Astrocyte (in vitro differentiated cells and primary cell): ENCODE measurements around the gene ABCF2. TPM values are rescaled to one million over a fixed set of nuclear protein-coding genes. Genes with fewer than 3 reads are reported as not detected.

Source experiments
- DNase-seq: peaks from one replicate; pipeline ENCODE4 v3.0.0-alpha.2; 2010; ENCODE audit warnings: low read depth
- FAIRE-seq: peaks from 2 replicates; lab custom pipeline; 2011; peaks lifted over from hg19 to GRCh38; lab: Jason Lieb, UNC
- H2AFZ ChIP-seq: 2 replicates; pipeline ENCODE4 v1.6.0; 2012; ENCODE audit warnings: low read depth, low read length, inconsistent platforms
- H3K27ac ChIP-seq: 2 replicates; pipeline ENCODE4 v1.5.1; 2011; ENCODE audit warnings: low read depth, low read length, inconsistent platforms
- H3K27me3 ChIP-seq: 2 replicates; pipeline ENCODE4 v1.6.0; 2011; ENCODE audit warnings: low read length, inconsistent platforms; ENCODE audit not compliant: insufficient read depth
- H3K36me3 ChIP-seq: 2 replicates; pipeline ENCODE4 v1.5.1; 2011; ENCODE audit warnings: low read length, inconsistent platforms; ENCODE audit not compliant: insufficient read depth
- H3K4me1 ChIP-seq: 2 replicates; pipeline ENCODE4 v1.5.1; 2011; ENCODE audit warnings: low read length, inconsistent platforms; ENCODE audit not compliant: insufficient read depth
- H3K4me2 ChIP-seq: 2 replicates; pipeline ENCODE4 v1.6.0; 2012; ENCODE audit warnings: low read length, inconsistent platforms
- H3K4me3 ChIP-seq: 2 replicates; pipeline ENCODE4 v1.5.1; 2011; ENCODE audit warnings: low read depth, mild to moderate bottlenecking, low read length, inconsistent platforms; ENCODE audit not compliant: insufficient read depth
- H3K79me2 ChIP-seq: 2 replicates; pipeline ENCODE4 v1.6.0; 2012; ENCODE audit warnings: mild to moderate bottlenecking, low read length, inconsistent platforms; ENCODE audit not compliant: insufficient read depth
- H3K9ac ChIP-seq: 2 replicates; pipeline ENCODE4 v1.6.0; 2012; ENCODE audit warnings: mild to moderate bottlenecking, low read length, inconsistent platforms
- H3K9me3 ChIP-seq: 2 replicates; pipeline ENCODE4 v1.5.1; 2012; ENCODE audit warnings: low read depth, mild to moderate bottlenecking, low read length, inconsistent platforms; ENCODE audit not compliant: insufficient read depth
- H4K20me1 ChIP-seq: 2 replicates; pipeline ENCODE4 v1.6.0; 2012; ENCODE audit warnings: low read length, inconsistent platforms; ENCODE audit not compliant: insufficient read depth
- H3K27ac Mint-ChIP-seq: one replicate; pipeline ENCODE4 v1.8.0; 2021; ENCODE audit warnings: mild to moderate bottlenecking, mixed read lengths; ENCODE audit not compliant: unreplicated experiment
- H3K27me3 Mint-ChIP-seq: one replicate; pipeline ENCODE4 v1.8.0; 2021; ENCODE audit warnings: low read depth, mixed read lengths; ENCODE audit not compliant: unreplicated experiment
- H3K36me3 Mint-ChIP-seq: one replicate; pipeline ENCODE4 v1.8.0; 2021; ENCODE audit warnings: low read depth, mixed read lengths; ENCODE audit not compliant: unreplicated experiment
- H3K4me1 Mint-ChIP-seq: one replicate; pipeline ENCODE4 v1.8.0; 2021; ENCODE audit warnings: low read depth, mixed read lengths; ENCODE audit not compliant: unreplicated experiment
- H3K4me3 Mint-ChIP-seq: one replicate; pipeline ENCODE4 v1.8.0; 2021; ENCODE audit warnings: mild to moderate bottlenecking, moderate library complexity, mixed read lengths; ENCODE audit not compliant: unreplicated experiment
- H3K9me3 Mint-ChIP-seq: one replicate; pipeline ENCODE4 v1.8.0; 2021; ENCODE audit warnings: mild to moderate bottlenecking, mixed read lengths; ENCODE audit not compliant: unreplicated experiment
- EZH2 ChIP-seq: IDR thresholded peaks from 2 replicates; pipeline ENCODE4 v1.6.1; 2012; ENCODE audit warnings: mild to moderate bottlenecking, low read length, inconsistent platforms; ENCODE audit not compliant: insufficient read depth
- total RNA-seq: library from RNA; stranded (reverse); gene quantifications from 2 replicates; pipeline ENCODE4 v1.2.1, GENCODE V29; 2021
- TF ChIP-seq, protein P1 (sequence below): IDR thresholded peaks from 2 replicates; pipeline ENCODE4 v1.5.1; 2011; ENCODE audit warnings: low read depth, mild to moderate bottlenecking, inconsistent platforms, low read length, moderate library complexity; ENCODE audit not compliant: insufficient read depth

The ABCF2 gene
- total RNA-seq, 1 donor from 2014 or later: 53.2 TPM

- Mint-ChIP-seq H3K9me3 (no peaks in the 10 kb centered on the region), H3K4me3 (peak within 1 kb of the TSS; percentile 100), H3K36me3 (peaks cover 10% of the 10 kb centered on the region), H3K27me3 (no peaks in the 10 kb centered on the region), H3K27ac (peak within 1 kb of the TSS; percentile 100), H3K4me1 (peaks cover 26% of the 10 kb centered on the region)
- Histone ChIP-seq H3K27me3 (no peaks in the 10 kb centered on the region), H3K79me2 (peaks cover 55% of the 10 kb centered on the region), H3K4me1 (peaks cover 27% of the 10 kb centered on the region), H3K36me3 (peaks cover 16% of the 10 kb centered on the region), H3K4me2 (peak within 1 kb of the TSS; percentile 94), H2AFZ (peak within 1 kb of the TSS; percentile 90), H3K4me3 (peak within 1 kb of the TSS; percentile 93), H4K20me1 (peaks cover 43% of the 10 kb centered on the region), H3K9me3 (no peaks in the 10 kb centered on the region), H3K9ac (peak within 1 kb of the TSS; percentile 97), H3K27ac (peak within 1 kb of the TSS; percentile 95)
- FAIRE-seq (no peak), DNase-seq (peak; percentile 80)
- no peak for TF ChIP-seq EZH2
- TF ChIP-seq, protein P1, sequence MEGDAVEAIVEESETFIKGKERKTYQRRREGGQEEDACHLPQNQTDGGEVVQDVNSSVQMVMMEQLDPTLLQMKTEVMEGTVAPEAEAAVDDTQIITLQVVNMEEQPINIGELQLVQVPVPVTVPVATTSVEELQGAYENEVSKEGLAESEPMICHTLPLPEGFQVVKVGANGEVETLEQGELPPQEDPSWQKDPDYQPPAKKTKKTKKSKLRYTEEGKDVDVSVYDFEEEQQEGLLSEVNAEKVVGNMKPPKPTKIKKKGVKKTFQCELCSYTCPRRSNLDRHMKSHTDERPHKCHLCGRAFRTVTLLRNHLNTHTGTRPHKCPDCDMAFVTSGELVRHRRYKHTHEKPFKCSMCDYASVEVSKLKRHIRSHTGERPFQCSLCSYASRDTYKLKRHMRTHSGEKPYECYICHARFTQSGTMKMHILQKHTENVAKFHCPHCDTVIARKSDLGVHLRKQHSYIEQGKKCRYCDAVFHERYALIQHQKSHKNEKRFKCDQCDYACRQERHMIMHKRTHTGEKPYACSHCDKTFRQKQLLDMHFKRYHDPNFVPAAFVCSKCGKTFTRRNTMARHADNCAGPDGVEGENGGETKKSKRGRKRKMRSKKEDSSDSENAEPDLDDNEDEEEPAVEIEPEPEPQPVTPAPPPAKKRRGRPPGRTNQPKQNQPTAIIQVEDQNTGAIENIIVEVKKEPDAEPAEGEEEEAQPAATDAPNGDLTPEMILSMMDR: no peak
These were observed 5.3 kb upstream of the ABCF2 start, which contains the start of gene CHPF2 for GRCh38 chr7:151232091-151232916. Gene CHPF2 (plus strand): TSS chr7:151232483. CDS start chr7:151234012, 1,529 bp downstream.

DNA sequence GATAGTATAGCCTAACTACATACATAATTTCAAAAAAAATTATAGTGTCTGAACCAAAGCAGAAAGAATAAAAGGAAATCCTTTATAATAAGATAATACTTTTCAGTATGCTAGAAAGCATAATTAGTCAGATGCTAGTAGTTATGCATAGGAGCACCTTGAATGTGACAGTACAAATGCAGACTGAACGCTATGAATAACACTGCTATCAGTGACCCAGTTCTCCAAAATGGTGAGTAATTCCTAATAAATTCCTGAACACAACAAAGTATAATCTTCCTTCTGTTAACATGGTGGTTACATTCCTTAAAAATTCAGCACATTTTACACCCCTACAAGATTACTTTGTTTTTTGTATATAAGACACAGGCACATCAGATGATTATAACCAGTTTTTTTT, 4.1 kb upstream of the ABCF2 start:
- peaks cover 22% of the 10 kb centered on the region for H3K4me1 Mint-ChIP-seq
- Histone ChIP-seq H3K36me3 (peaks cover 6% of the 10 kb centered on the region), H3K27ac (no peak overlapping the region), H3K9me3 (no peaks in the 10 kb centered on the region), H3K79me2 (peaks cover 50% of the 10 kb centered on the region), H3K27me3 (no peaks in the 10 kb centered on the region), H3K4me2 (peak overlapping the region; percentile 94), H3K4me3 (no peak overlapping the region), H4K20me1 (peaks cover 34% of the 10 kb centered on the region), H3K9ac (no peak overlapping the region), H2AFZ (no peak overlapping the region), H3K4me1 (peaks cover 32% of the 10 kb centered on the region)
- no peak for DNase-seq
- H3K9me3 Mint-ChIP-seq: no peaks in the 10 kb centered on the region
- TF ChIP-seq, protein P1: no peak
- TF ChIP-seq EZH2: no peak
- peaks cover 6% of the 10 kb centered on the region for H3K36me3 Mint-ChIP-seq
- FAIRE-seq: no peak
- H3K27me3 Mint-ChIP-seq: no peaks in the 10 kb centered on the region
- peak overlapping the region; percentile 96 for H3K4me3 Mint-ChIP-seq
- no peak overlapping the region for H3K27ac Mint-ChIP-seq

- H3K79me2 ChIP-seq: peaks cover 49% of the 10 kb centered on the region
- no peaks in the 10 kb centered on the region for H3K27me3 Mint-ChIP-seq
- peaks cover 32% of the 10 kb centered on the region for H3K4me1 ChIP-seq
- TF ChIP-seq EZH2: no peak
- TF ChIP-seq, protein P1: no peak
- no peak overlapping the region for H3K27ac Mint-ChIP-seq
- peaks cover 24% of the 10 kb centered on the region for H3K4me1 Mint-ChIP-seq
- H3K4me3 ChIP-seq: no peak overlapping the region
- H2AFZ ChIP-seq: no peak overlapping the region
- peaks cover 34% of the 10 kb centered on the region for H4K20me1 ChIP-seq
- H3K27me3 ChIP-seq: no peaks in the 10 kb centered on the region
- H3K36me3 Mint-ChIP-seq: peaks cover 6% of the 10 kb centered on the region
- H3K9me3 Mint-ChIP-seq: no peaks in the 10 kb centered on the region
- DNase-seq (no peak), FAIRE-seq (no peak)
- no peak overlapping the region for H3K4me2 ChIP-seq
- H3K9me3 ChIP-seq: no peaks in the 10 kb centered on the region
- peaks cover 8% of the 10 kb centered on the region for H3K36me3 ChIP-seq
- H3K9ac ChIP-seq: no peak overlapping the region
- no peak overlapping the region for H3K4me3 Mint-ChIP-seq
- H3K27ac ChIP-seq: no peak overlapping the region
These were observed 2.2 kb upstream of the ABCF2 start for GRCh38 chr7:151229249-151229648.
